ENCODE measurements around the gene DPP9.
"Not testable (repeated sequence)": the region's sequence is repeated elsewhere in the genome, so short reads cannot be mapped to it uniquely, and the experiment has no call there.

Gene DPP9

GRCh38 chr19:4687396-4687795 is 36.2 kb downstream of the DPP9 start:
- no peak for DNase-seq (ENCODE audit: low spot score)

- no peak for DNase-seq (ENCODE audit: low spot score)
Measured at GRCh38 chr19:4686700-4687099, 36.9 kb downstream of the DPP9 start.

- DNase-seq (ENCODE audit: low spot score) = no peak
Measured at GRCh38 chr19:4684312-4685095, 39.1 kb downstream of the DPP9 start.

GRCh38 chr19:4682417-4683200 is 41.0 kb downstream of the DPP9 start:
- no peak for DNase-seq (ENCODE audit: low spot score)

GRCh38 chr19:4680021-4680420 is 43.6 kb downstream of the DPP9 start:
- not testable (repeated sequence) for DNase-seq (ENCODE audit: low spot score)

GRCh38 chr19:4678881-4679790 is 44.5 kb downstream of the DPP9 start:
- DNase-seq (ENCODE audit: low spot score) = peak; percentile 52

GRCh38 chr19:4676955-4677731 is 46.5 kb downstream of the DPP9 start:
- peak; percentile 68 for DNase-seq (ENCODE audit: low spot score)

GRCh38 chr19:4675346-4675745 is 48.3 kb downstream of the DPP9 start:
- DNase-seq (ENCODE audit: low spot score) = no peak

GRCh38 chr19:4673726-4674125 is 49.9 kb downstream of the DPP9 start:
- no peak for DNase-seq (ENCODE audit: low spot score)

GRCh38 chr19:4673216-4673615 is 50.4 kb downstream of the DPP9 start:
- DNase-seq (ENCODE audit: low spot score) = no peak

- no peak for DNase-seq (ENCODE audit: low spot score)
Measured at GRCh38 chr19:4671185-4671851, 52.3 kb downstream of the DPP9 start.

- DNase-seq (ENCODE audit: low spot score) = peak; percentile 100
Measured at GRCh38 chr19:4669723-4670480, 53.7 kb downstream of the DPP9 start, which contains the start of gene MYDGF. TSS of gene MYDGF (minus strand) at chr19:4670342. CDS start at chr19:4670334, 8 bp downstream.

GRCh38 chr19:4664642-4665041 is 59.0 kb downstream of the DPP9 start:
- DNase-seq (ENCODE audit: low spot score) = no peak

GRCh38 chr19:4662812-4663211 is 60.8 kb downstream of the DPP9 start:
- DNase-seq (ENCODE audit: low spot score) = no peak

- DNase-seq (ENCODE audit: low spot score) = no peak
Measured at GRCh38 chr19:4662020-4662695, 61.5 kb downstream of the DPP9 start.

GRCh38 chr19:4660993-4661392 is 62.6 kb downstream of the DPP9 start:
- no peak for DNase-seq (ENCODE audit: low spot score)

- no peak for DNase-seq (ENCODE audit: low spot score)
Measured at GRCh38 chr19:4660181-4660791, 63.4 kb downstream of the DPP9 start.

- no peak for DNase-seq (ENCODE audit: low spot score)
Measured at GRCh38 chr19:4657835-4658234, 65.8 kb downstream of the DPP9 start.

GRCh38 chr19:4657262-4657661 is 66.4 kb downstream of the DPP9 start:
- no peak for DNase-seq (ENCODE audit: low spot score)

Data from AG20443 (cell line).